PC-9 (cell line): ENCODE data around the gene PXDN. TPM values are rescaled to one million over a fixed set of nuclear protein-coding genes. Genes with fewer than 3 reads are reported as not detected.

ENCODE experiments used
- BruUV-seq: library from RNA; stranded (reverse); fragments of 400-500 nt; replicated peaks from 2 replicates; lab custom pipeline; 2021; lab: Mats Ljungman, UMichigan
- CTCF ChIA-PET: fragments of 300-600 bp; sonication (Branson Sonifier 250); formaldehyde crosslinking; loops from one replicate; lab custom pipeline; 2022; ENCODE audit warnings: antibody characterized with exemption; lab: Charles Lee
- POLR2A ChIA-PET: fragments of 300-600 bp; sonication (Branson Sonifier 250); formaldehyde crosslinking; loops from one replicate; lab custom pipeline; 2022; ENCODE audit warnings: antibody characterized with exemption; ENCODE audit not compliant: unreplicated experiment; lab: Charles Lee
- DNase-seq, 2 experiments: peaks; one replicate each; pipeline versions ENCODE4 v3.0.0 to v3.0.0-alpha.2; 2015 to 2022; ENCODE audit warnings: mixed read lengths in 1 of 2
- H2AFZ ChIP-seq: fragments of 200-600 bp; sonication (generic); 2 replicates; pipeline ENCODE4 v1.8.1; 2017; ENCODE audit warnings: antibody characterized with exemption
- H3F3A ChIP-seq: fragments of 200-600 bp; sonication (generic); 2 replicates; pipeline ENCODE4 v1.8.1; 2017; ENCODE audit warnings: antibody characterized with exemption, mild to moderate bottlenecking, low read depth; ENCODE audit not compliant: insufficient read depth
- H3K27ac ChIP-seq: fragments of 200-600 bp; sonication (generic); 2 replicates; pipeline ENCODE4 v1.6.1; 2016; ENCODE audit warnings: mixed run types
- H3K27me3 ChIP-seq: fragments of 200-600 bp; sonication (generic); 2 replicates; pipeline ENCODE4 v1.6.1; 2016; ENCODE audit warnings: low read depth, mixed run types; ENCODE audit not compliant: insufficient read depth
- H3K36me3 ChIP-seq: fragments of 200-600 bp; sonication (generic); 2 replicates; pipeline ENCODE4 v1.6.1; 2016; ENCODE audit warnings: low read depth, mixed run types
- H3K4me1 ChIP-seq: fragments of 200-600 bp; sonication (generic); replicated peaks from 2 replicates; pipeline ENCODE4 v1.6.1; 2016; ENCODE audit warnings: mixed run types; ENCODE audit not compliant: insufficient read depth
- H3K4me2 ChIP-seq: fragments of 200-600 bp; sonication (generic); 2 replicates; pipeline ENCODE4 v1.6.1; 2017; ENCODE audit warnings: mixed run types
- H3K4me3 ChIP-seq: fragments of 200-600 bp; sonication (generic); 2 replicates; pipeline ENCODE4 v1.6.1; 2016; ENCODE audit warnings: mixed run types
- H3K79me2 ChIP-seq: fragments of 200-600 bp; sonication (generic); 2 replicates; pipeline ENCODE4 v1.6.1; 2017; ENCODE audit warnings: low read depth, mixed run types
- H3K9me2 ChIP-seq: fragments of 200-600 bp; sonication (generic); 2 replicates; pipeline ENCODE4 v1.8.1; 2017; ENCODE audit warnings: mild to moderate bottlenecking; ENCODE audit not compliant: insufficient read depth
- H3K9me3 ChIP-seq: fragments of 200-600 bp; sonication (generic); 2 replicates; pipeline ENCODE4 v1.8.1; 2016; ENCODE audit warnings: low read depth; ENCODE audit not compliant: insufficient read depth
- H4K20me1 ChIP-seq: fragments of 200-600 bp; sonication (generic); 2 replicates; pipeline ENCODE4 v1.8.1; 2017; ENCODE audit not compliant: insufficient read depth
- CTCF ChIP-seq: fragments of 200-600 bp; sonication (generic); conservative IDR thresholded peaks from 2 replicates; pipeline ENCODE4 v1.6.1; 2017; ENCODE audit warnings: mixed run types, antibody characterized with exemption, mild to moderate bottlenecking, moderate library complexity
- EZH2 ChIP-seq: fragments of 200-600 bp; sonication (generic); IDR thresholded peaks from 2 replicates; pipeline ENCODE4 v1.8.0; 2017; ENCODE audit warnings: antibody characterized with exemption, low read depth
- intact Hi-C: fragments of 100-400 bp; cut with micrococcal nuclease; formaldehyde crosslinking; loops from one replicate; pipeline ENCODE4 v1.10.0; 2022; ENCODE audit not compliant: unreplicated experiment
- total RNA-seq: library from RNA; stranded (reverse); gene quantifications from 2 replicates; pipeline ENCODE4 v1.2.3, GENCODE V29; 2021

The PXDN gene
- total RNA-seq, 1 experiment from 2014 or later, result 91.1 TPM

GRCh38 chr2:1632002-1632348, 112.3 kb downstream of the PXDN start:
- TF ChIP-seq EZH2 (no peak), CTCF (no peak)
- Histone ChIP-seq H3F3A (peaks cover 52% of the 10 kb centered on the region), H3K9me3 (no peaks in the 10 kb centered on the region; the same call in 1 of the 2 replicates), H3K27ac (peak overlapping the region; percentile 81), H3K36me3 (peaks cover 11% of the 10 kb centered on the region; the same call in 1 of the 2 replicates), H3K9me2 (no peaks in the 10 kb centered on the region), H3K4me3 (no peak overlapping the region), H4K20me1 (no peaks in the 10 kb centered on the region), H2AFZ (no peak overlapping the region), H3K4me2 (peak overlapping the region; percentile 55), H3K4me1 (peaks cover 77% of the 10 kb centered on the region), H3K79me2 (no peaks in the 10 kb centered on the region), H3K27me3 (peaks cover 18% of the 10 kb centered on the region; the same call in 1 of the 2 replicates)
- POLR2A ChIA-PET, result no interaction called here
- CTCF ChIA-PET, result interaction anchor here (0.6 kb wide), 1 partner anchor 77 kb away, joined by 3 read pairs; no protein-coding TSS in a partner anchor
- peak; percentile 67 to 96 for DNase-seq
- BruUV-seq, result no TSS peak
- intact Hi-C loops, result loop anchor here (2.0 kb wide), 1 partner anchor 45 kb away; no protein-coding TSS in a partner anchor

- peaks cover 57% of the 10 kb centered on the region for H3F3A ChIP-seq
- BruUV-seq, result no TSS peak
- no peaks in the 10 kb centered on the region for H3K9me2 ChIP-seq
- H3K79me2 ChIP-seq, result no peaks in the 10 kb centered on the region
- H3K27me3 ChIP-seq, result peaks cover 18% of the 10 kb centered on the region; the same call in 1 of the 2 replicates
- no peaks in the 10 kb centered on the region for H4K20me1 ChIP-seq
- DNase-seq, result no peak
- peaks cover 11% of the 10 kb centered on the region; the same call in 1 of the 2 replicates for H3K36me3 ChIP-seq
- peak overlapping the region; percentile 81 for H3K27ac ChIP-seq
- peaks cover 82% of the 10 kb centered on the region for H3K4me1 ChIP-seq
- H3K4me3 ChIP-seq, result no peak overlapping the region
- H3K4me2 ChIP-seq, result peak overlapping the region; percentile 55
- POLR2A ChIA-PET, result no interaction called here
- TF ChIP-seq CTCF (no peak), EZH2 (no peak)
- no peak overlapping the region for H2AFZ ChIP-seq
- CTCF ChIA-PET, result no interaction called here
- H3K9me3 ChIP-seq, result no peaks in the 10 kb centered on the region; the same call in 1 of the 2 replicates
- intact Hi-C loops, result loop anchor here (2.0 kb wide), 1 partner anchor 45 kb away; no protein-coding TSS in a partner anchor
These were observed 112.9 kb downstream of the PXDN start for GRCh38 chr2:1631292-1632001.

- no peaks in the 10 kb centered on the region for H3K9me2 ChIP-seq
- H4K20me1 ChIP-seq, result no peaks in the 10 kb centered on the region
- no peak overlapping the region; the same call in 1 of the 2 replicates for H3K27ac ChIP-seq
- H3K4me3 ChIP-seq, result no peak overlapping the region
- H3K36me3 ChIP-seq, result peaks cover 11% of the 10 kb centered on the region; the same call in 1 of the 2 replicates
- no peak for TF ChIP-seq CTCF
- TF ChIP-seq EZH2, result no peak
- no TSS peak for BruUV-seq
- ChIA-PET POLR2A (no interaction called here), CTCF (no interaction called here)
- intact Hi-C loops, result loop anchor here (5.0 kb wide), 1 partner anchor 58 kb away; no protein-coding TSS in a partner anchor
- peaks cover 94% of the 10 kb centered on the region for H3K4me1 ChIP-seq
- no peaks in the 10 kb centered on the region; the same call in 1 of the 2 replicates for H3K9me3 ChIP-seq
- no peaks in the 10 kb centered on the region for H3K79me2 ChIP-seq
- DNase-seq, result peak in 1 of 2 experiments; percentile 59
- no peak overlapping the region for H2AFZ ChIP-seq
- peaks cover 65% of the 10 kb centered on the region for H3F3A ChIP-seq
- no peak overlapping the region for H3K4me2 ChIP-seq
- peaks cover 7% of the 10 kb centered on the region; the same call in 1 of the 2 replicates for H3K27me3 ChIP-seq
These were observed 115.4 kb downstream of the PXDN start for GRCh38 chr2:1628893-1629292.
